ENCODE measurements around the gene GBX2.

- TF ChIP-seq CTCF (IDR thresholded peaks at IDR 0.05) (no peak), POLR2A (IDR thresholded peaks at IDR 0.05) (no peak)
Observed at GRCh38 chr2:236176951-236177350, 8.8 kb upstream of the GBX2 start.
